MM.1S (cell line): ENCODE results near the gene SLC26A8.

Experiments used
- CTCF ChIP-seq: fragments of 300-600 bp; sonication (generic); IDR thresholded peaks from 2 replicates; pipeline ENCODE4 v1.5.1; 2016; ENCODE audit warnings: antibody characterized with exemption, low read length, mixed read lengths
- EZH2 ChIP-seq: fragments of 300-600 bp; sonication (generic); optimal IDR thresholded peaks from 2 replicates; pipeline ENCODE3; 2017; ENCODE audit warnings: low read depth, mild to moderate bottlenecking, antibody characterized with exemption, low read length, mixed read lengths
- EZH2phosphoT487 ChIP-seq: fragments of 300-600 bp; sonication (generic); IDR thresholded peaks from 2 replicates; pipeline ENCODE4 v1.6.1; 2018; ENCODE audit warnings: antibody characterized with exemption, low read length

GRCh38 chr6:35936681-35937359 is 87.6 kb downstream of the SLC26A8 start:
- no peak for TF ChIP-seq CTCF
- no peak for TF ChIP-seq EZH2
- no peak for TF ChIP-seq EZH2phosphoT487
